ENCODE results near the gene ANP32A.

Gene ANP32A

DNA sequence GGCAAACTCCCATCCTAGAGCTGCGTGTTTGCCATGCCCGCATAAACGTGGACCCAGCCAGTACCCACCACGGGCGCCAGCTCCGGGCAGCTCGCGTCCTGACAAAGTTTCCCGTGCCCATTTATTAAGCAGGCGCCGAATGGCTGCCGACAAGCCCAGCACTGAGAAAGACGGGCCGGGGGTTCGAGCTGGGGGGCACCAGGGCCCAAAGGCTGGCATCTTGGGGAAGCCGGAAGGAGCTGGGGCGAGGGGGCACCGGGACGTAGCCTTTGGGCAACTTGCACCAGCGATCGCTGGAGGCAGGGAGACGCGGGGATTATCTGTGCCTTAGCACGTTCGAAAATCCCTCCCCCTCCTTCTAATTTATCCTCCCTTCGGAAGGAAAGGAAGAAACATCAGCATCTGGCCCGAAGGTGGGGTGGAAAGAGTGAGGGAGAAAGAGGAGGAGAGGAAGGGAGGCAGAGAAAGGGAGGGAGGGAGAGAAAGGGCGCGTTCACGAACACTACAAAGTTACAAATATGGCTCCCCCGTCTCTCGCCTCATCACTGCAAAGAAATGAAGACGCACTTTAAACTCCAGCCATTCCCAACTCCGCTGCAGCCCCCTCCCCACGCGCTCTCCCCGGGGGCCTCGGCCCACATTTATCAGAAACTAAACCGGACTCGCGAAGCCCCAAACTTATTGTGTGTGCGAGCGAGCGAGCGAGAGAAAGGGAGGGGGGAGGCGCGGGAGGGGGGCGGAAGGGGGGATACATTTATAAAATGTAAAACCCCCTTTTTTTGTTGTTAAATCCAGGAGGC, 1.0 kb downstream of the ANP32A start:
- DNase-seq = peak; percentile 43 to 74

- DNase-seq = peak; percentile 46 to 76
Observed at GRCh38 chr15:68818769-68819494, 1.8 kb downstream of the ANP32A start.

DNA sequence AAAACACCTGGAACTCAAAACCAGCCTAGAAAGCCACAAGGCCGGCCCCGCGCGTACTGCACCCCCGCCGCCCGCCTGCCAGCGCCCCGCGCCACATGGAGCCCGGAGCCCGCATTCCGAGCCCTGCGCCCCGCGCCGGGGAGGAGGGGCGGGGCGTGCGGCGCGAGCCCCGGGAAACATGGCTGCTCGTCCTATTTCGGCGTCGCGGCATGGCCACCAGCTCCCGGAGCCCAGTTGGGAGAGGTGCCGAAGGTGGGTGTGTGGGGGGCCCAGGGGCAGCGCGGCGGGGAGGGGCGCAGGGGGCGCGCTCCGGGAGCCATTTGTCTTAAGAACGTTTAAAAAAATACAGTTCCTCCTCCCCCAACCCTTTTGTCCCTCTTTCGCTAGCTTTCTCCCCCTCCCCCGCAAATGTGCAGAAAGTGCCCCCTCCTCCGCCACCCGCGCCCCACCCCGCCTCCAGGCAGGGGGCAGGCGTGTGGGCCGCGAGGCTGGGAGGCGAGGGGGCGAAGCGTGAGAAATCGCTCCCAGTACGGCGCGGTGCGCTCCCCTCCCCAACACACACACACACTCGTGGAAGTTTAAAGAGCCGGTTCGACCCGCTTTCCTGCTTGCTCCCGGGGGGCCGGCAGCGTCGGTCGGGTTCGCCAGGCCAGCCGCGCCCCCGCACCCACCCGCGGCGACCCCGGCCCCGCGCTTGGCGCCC, 2.5 kb downstream of the ANP32A start:
- peak; percentile 42 to 87 for DNase-seq

DNA sequence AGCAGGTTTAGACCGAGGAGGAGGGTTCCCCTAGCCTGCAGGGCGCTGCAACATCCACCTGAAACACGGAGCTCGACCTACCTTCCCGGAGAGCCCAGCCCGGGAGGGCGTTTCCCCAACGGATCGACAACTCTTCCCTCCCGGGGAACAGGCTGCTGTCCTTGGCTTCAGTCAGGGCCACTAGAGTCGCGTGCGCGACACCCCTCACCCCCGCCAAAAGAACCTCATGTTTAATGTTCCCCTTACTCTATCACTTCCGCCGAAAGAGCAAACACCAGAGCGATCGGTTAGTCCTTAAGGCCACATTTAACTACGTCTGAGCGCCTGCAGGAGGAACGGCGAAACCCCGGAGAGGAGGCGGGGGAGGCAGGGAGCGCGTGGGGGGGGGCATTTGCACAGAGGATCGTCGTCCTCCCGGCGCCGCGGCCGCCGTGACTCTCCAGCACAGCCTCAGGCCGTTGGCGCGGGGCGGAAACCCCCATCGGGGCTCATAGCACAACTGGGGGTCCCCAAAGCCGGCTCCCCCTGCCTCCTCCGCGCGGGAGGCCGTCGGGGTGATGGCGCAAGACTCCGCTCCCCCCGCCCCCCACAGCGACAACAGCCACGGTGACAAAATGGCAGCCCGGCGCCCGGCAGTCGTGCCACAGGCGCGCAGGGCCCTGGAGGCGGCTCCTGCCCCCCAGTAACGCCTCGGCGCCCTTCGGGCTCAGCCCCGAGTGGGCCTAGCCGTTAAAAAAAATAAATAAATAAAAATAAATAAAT, 3.2 kb downstream of the ANP32A start:
- peak; percentile 64 to 86 for DNase-seq

- DNase-seq = peak; percentile 38 to 80
Observed at GRCh38 chr15:68816795-68817303, 3.8 kb downstream of the ANP32A start.

- DNase-seq = no peak
Observed at GRCh38 chr15:68816158-68816557, 4.5 kb downstream of the ANP32A start.

DNA sequence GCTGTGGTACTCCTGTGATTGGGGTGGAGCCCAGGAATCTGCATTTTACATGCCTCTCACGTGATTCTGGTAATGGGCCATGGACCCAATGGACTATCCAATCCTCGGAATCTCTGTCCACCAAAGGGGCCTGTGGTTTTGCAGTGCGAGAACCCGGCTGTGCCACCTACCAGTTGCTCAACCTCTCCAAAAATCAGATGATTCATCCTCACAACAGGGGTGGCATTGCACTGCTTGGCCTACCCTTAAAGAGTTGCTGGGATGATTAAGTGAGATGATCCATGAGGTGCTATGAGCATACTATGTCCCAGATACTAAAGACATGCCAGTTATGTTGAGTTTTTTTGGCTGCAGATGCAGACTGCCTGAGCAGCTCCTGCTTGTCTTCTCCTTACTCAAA, 5.1 kb downstream of the ANP32A start:
- DNase-seq = no peak

DNA sequence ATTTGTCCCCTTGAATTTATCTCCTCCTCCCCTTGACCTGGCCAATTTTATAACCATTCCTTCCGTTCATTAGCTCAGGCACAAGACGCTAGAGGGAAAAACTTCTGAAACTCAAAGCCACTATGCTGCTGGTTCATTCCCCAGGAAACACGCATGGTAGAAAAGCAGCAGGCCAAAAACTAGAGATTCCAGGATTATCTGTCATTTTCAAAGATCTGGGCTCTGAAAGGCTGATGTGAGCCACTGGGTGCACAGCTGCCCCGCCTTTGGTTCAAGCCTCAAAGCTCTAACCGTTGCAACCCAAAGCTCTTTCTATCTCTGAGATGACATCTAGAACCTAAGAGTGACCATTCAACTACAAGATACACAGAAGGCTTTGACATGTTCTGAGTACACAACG, 6.1 kb downstream of the ANP32A start:
- DNase-seq = no peak

GRCh38 chr15:68812597-68813431, 7.9 kb downstream of the ANP32A start:
- DNase-seq = no peak

GRCh38 chr15:68812069-68812468, 8.6 kb downstream of the ANP32A start:
- DNase-seq = no peak

DNA sequence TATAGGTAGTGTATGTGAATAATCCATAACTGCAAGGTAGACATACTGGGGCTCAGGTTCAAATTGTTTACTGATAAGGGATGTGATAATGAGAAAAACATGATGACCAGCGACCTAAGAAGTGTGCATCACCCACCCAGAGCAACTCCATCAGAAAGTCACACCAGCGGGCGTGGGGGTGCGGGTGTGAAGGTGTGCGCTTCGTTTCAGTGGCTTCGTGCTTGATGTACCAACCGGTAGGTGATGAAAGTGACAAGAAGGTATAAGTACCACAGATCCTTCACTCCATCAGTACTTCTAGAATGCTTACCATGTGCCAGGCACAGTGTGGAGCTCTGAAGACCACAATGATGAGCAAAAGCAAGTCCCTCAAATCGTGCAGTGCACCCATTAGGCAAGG, 11.2 kb downstream of the ANP32A start:
- DNase-seq = no peak

GRCh38 chr15:68808770-68809169, 11.9 kb downstream of the ANP32A start:
- DNase-seq = no peak

- DNase-seq = no peak
Observed at GRCh38 chr15:68808091-68808490, 12.6 kb downstream of the ANP32A start.

- DNase-seq = no peak
Observed at GRCh38 chr15:68807249-68807648, 13.4 kb downstream of the ANP32A start.

- no peak for DNase-seq
Observed at GRCh38 chr15:68806220-68807060, 14.3 kb downstream of the ANP32A start.

DNA sequence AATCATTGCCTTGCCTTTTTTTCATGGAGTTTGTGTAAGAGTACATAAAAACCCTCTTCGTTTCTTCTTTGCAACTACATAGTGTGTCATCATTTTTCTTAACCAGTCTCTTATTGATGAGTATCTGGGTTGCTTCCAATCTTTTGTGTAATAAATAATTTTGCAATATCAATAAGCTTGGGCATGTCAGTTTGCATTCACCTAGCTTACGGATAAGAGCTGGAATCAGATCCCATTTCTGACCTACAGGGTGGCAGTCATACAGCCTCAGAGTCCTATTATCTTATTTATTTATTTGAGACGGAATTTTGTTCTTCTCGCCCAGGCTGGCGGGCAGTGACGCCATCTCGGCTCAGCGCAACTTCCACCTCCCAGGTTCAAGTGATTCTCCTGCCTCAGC, 18.3 kb downstream of the ANP32A start:
- no peak for DNase-seq

DNA sequence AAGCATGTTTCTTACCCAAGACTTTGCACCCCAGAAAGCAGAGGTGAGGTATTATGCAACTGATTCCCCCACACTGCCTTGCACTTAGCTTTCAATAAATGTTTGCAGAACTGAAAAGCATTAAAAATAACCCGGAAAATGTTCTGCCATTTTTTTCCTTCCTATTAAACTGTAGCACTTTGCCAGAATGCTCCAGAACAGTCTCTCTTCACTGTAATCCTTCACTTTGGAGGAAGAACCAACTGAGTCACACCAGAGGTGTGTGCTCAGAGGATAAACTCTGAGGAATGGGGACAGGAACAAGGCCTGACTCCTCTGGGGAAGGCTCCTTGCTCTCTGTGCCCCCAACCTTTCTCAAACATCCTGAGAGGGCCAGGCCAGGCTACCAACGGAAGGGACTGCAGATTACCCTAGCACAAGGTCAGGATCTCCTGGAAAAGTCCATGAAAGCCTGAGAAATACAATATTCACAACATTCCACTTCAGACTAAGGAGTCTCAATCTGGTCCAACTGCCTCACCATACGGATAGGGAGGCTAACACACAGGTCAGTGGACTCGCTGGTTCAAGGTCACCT, 19.0 kb downstream of the ANP32A start:
- no peak for DNase-seq

GRCh38 chr15:68800875-68801274, 19.8 kb downstream of the ANP32A start:
- DNase-seq = no peak

DNA sequence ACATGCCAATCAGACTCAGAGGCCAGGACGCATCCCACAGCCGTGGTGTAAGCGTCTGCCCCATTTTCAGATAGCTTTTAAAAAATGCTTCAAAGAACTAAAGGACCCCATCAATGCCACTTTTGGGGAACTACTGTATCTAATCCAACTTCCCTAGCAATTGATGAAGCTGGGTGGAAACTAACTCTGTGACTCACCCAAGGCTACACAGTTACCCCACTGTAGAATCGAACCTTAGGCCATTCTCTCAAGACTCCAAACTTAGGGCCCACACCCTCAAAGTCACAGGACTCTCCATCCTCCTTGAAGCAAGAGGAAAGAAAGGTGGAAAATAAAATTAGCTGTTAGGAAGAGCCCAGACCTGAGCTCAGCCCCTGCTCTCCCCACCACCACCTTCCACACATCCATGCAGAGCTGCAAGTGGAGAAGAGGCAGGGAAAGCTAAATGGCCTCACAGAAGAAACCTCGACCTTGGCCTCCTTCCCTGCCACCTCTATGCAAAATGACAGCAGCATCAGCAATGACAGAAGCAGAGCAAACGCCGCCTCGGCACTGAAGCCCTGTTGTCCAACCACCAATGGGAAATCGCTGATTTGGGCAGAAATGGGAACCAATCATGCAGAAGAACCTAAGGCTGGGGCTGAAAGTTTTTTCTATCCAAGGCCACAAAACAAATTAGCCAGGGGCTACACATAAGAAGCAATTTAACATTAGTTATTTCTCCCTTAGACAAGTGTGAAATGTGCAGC, 22.2 kb downstream of the ANP32A start:
- DNase-seq = no peak
